Mesenchymal stem cell (in vitro differentiated cells and primary cell): Measurements from ENCODE around the gene AXIN2.

ENCODE experiments used
- DNase-seq: peaks from one replicate; pipeline ENCODE4 v3.0.0-alpha.2; 2013
- H2AFZ ChIP-seq: one replicate; pipeline ENCODE4 v1.6.1; 2013; ENCODE audit warnings: low read depth, mild to moderate bottlenecking, control low read depth, inconsistent platforms, low read length, moderate library complexity
- H2AK5ac ChIP-seq: 2 replicates; pipeline ENCODE4 v1.6.1; 2013; ENCODE audit warnings: low read length, moderate library complexity, mild to moderate bottlenecking, inconsistent platforms; ENCODE audit not compliant: severe bottlenecking
- H2BK120ac ChIP-seq: one replicate; pipeline ENCODE4 v1.6.1; 2013; ENCODE audit warnings: low read depth, mild to moderate bottlenecking, inconsistent platforms, low read length, moderate library complexity
- H2BK12ac ChIP-seq, 2 experiments: one replicate each; pipeline ENCODE4 v1.6.1; 2013; ENCODE audit warnings: inconsistent platforms in 2 of 2, low read length in 2 of 2, mild to moderate bottlenecking in 2 of 2, moderate library complexity in 2 of 2, control low read depth in 1 of 2
- H2BK15ac ChIP-seq: one replicate; pipeline ENCODE4 v1.6.1; 2013; ENCODE audit warnings: mild to moderate bottlenecking, low read depth, inconsistent platforms; ENCODE audit not compliant: poor library complexity, severe bottlenecking
- H2BK5ac ChIP-seq: 2 replicates; pipeline ENCODE4 v1.6.1; 2013; ENCODE audit warnings: low read depth, mild to moderate bottlenecking, low read length, control low read depth, inconsistent platforms; ENCODE audit not compliant: poor library complexity, severe bottlenecking
- H3K14ac ChIP-seq, 2 experiments: one replicate each; pipeline ENCODE4 v1.6.1; 2013; ENCODE audit warnings: inconsistent platforms in 2 of 2, low read length in 2 of 2, control low read depth in 1 of 2, mild to moderate bottlenecking in 1 of 2, moderate library complexity in 1 of 2
- H3K18ac ChIP-seq, 2 experiments: one replicate each; pipeline ENCODE4 v1.6.1; 2013; ENCODE audit warnings: inconsistent platforms in 2 of 2, low read length in 2 of 2, control low read depth in 1 of 2, low read depth in 1 of 2, mild to moderate bottlenecking in 1 of 2
- H3K23ac ChIP-seq, 2 experiments: one replicate each; pipeline ENCODE4 v1.6.1; 2013; ENCODE audit warnings: inconsistent platforms in 2 of 2, low read length in 2 of 2, mild to moderate bottlenecking in 2 of 2, moderate library complexity in 2 of 2, control low read depth in 1 of 2
- H3K27ac ChIP-seq: 2 replicates; pipeline ENCODE4 v1.5.1; 2013; ENCODE audit warnings: mild to moderate bottlenecking, moderate library complexity, low read length, control low read depth, inconsistent platforms; ENCODE audit not compliant: poor library complexity, severe bottlenecking
- H3K27me3 ChIP-seq, 2 experiments: 2 replicates each; pipeline versions ENCODE4 v1.6.1 to v1.7.0; 2013; ENCODE audit warnings: low read length in 2 of 2, mild to moderate bottlenecking in 2 of 2, moderate library complexity in 2 of 2, control low read depth in 1 of 2, inconsistent platforms in 1 of 2; ENCODE audit not compliant: control insufficient read depth in 1 of 2, insufficient read depth in 1 of 2
- H3K36me3 ChIP-seq, 2 experiments: 2 replicates each; pipeline versions ENCODE4 v1.6.1 to v1.7.0; 2013; ENCODE audit warnings: low read length in 2 of 2, control low read depth in 1 of 2, inconsistent platforms in 1 of 2, low read depth in 1 of 2, mild to moderate bottlenecking in 1 of 2; ENCODE audit not compliant: insufficient read depth in 2 of 2, control insufficient read depth in 1 of 2
- H3K4ac ChIP-seq, 2 experiments: one replicate each; pipeline ENCODE4 v1.6.1; 2013; ENCODE audit warnings: inconsistent platforms in 2 of 2, low read length in 2 of 2, mild to moderate bottlenecking in 2 of 2, moderate library complexity in 2 of 2, control low read depth in 1 of 2, low read depth in 1 of 2
- H3K4me1 ChIP-seq: 2 replicates; pipeline ENCODE4 v1.6.1; 2013; ENCODE audit warnings: low read depth, low read length, control low read depth; ENCODE audit not compliant: control insufficient read depth, insufficient read depth
- H3K4me2 ChIP-seq: 2 replicates; pipeline ENCODE4 v1.6.1; 2013; ENCODE audit warnings: low read length, mild to moderate bottlenecking, inconsistent platforms; ENCODE audit not compliant: poor library complexity, severe bottlenecking
- H3K4me3 ChIP-seq, 2 experiments: 2 replicates each; pipeline versions ENCODE4 v1.5.1 to v1.7.0; 2013; ENCODE audit warnings: low read length in 2 of 2, mild to moderate bottlenecking in 2 of 2, control low read depth in 1 of 2, low read depth in 1 of 2; ENCODE audit not compliant: insufficient read depth in 1 of 2
- H3K79me1 ChIP-seq: replicated peaks from 2 replicates; pipeline ENCODE4 v1.6.1; 2013; ENCODE audit warnings: mild to moderate bottlenecking, control low read depth, low read length, inconsistent platforms; ENCODE audit not compliant: poor library complexity, severe bottlenecking
- H3K9ac ChIP-seq: 2 replicates; pipeline ENCODE4 v1.7.0; 2013; ENCODE audit warnings: mild to moderate bottlenecking, low read length, moderate library complexity
- H3K9me3 ChIP-seq: 2 replicates; pipeline ENCODE4 v1.7.0; 2013; ENCODE audit warnings: mild to moderate bottlenecking, low read length; ENCODE audit not compliant: control insufficient read depth
- H4K8ac ChIP-seq: one replicate; pipeline ENCODE4 v1.6.1; 2013; ENCODE audit warnings: inconsistent platforms, mild to moderate bottlenecking, low read length, moderate library complexity
- H4K91ac ChIP-seq: one replicate; pipeline ENCODE4 v1.6.1; 2013; ENCODE audit warnings: mild to moderate bottlenecking, low read length, inconsistent platforms
- WGBS: methylation state at CpG from one replicate; pipeline ENCODE4 v1.1.7; 2013; ENCODE audit warnings: mixed read lengths; 5-methylcytosine and 5-hydroxymethylcytosine counted together

AXIN2 gene

GRCh38 chr17:65553009-65553645, 8.3 kb downstream of the AXIN2 start:
- no peak overlapping the region for H3K4me3 ChIP-seq
- peaks cover 21 to 28% of the 10 kb centered on the region in 2 experiments for H3K36me3 ChIP-seq
- WGBS = 80% methylated on average over 5 of the region's 6 CpGs
- H2BK12ac ChIP-seq = no peak overlapping the region
- no peak overlapping the region for H2AFZ ChIP-seq
- H3K23ac ChIP-seq = no peak overlapping the region
- no peak overlapping the region for H3K4me2 ChIP-seq
- H3K27ac ChIP-seq = no peak overlapping the region
- H2BK120ac ChIP-seq = no peak overlapping the region
- no peak overlapping the region for H3K4ac ChIP-seq
- H4K91ac ChIP-seq = no peak overlapping the region
- H3K4me1 ChIP-seq = peaks cover 33% of the 10 kb centered on the region
- H2AK5ac ChIP-seq = no peak overlapping the region
- H3K79me1 ChIP-seq = peaks cover 52% of the 10 kb centered on the region
- no peaks in the 10 kb centered on the region for H3K9me3 ChIP-seq
- no peak overlapping the region for H2BK15ac ChIP-seq
- H3K14ac ChIP-seq = no peak overlapping the region
- no peak overlapping the region for H2BK5ac ChIP-seq
- no peaks in the 10 kb centered on the region for H3K27me3 ChIP-seq
- no peak overlapping the region for H3K18ac ChIP-seq
- peak overlapping the region; percentile 68 for H3K9ac ChIP-seq
- no peak overlapping the region for H4K8ac ChIP-seq
- peak; percentile 27 for DNase-seq

GRCh38 chr17:65552214-65552613, 9.2 kb downstream of the AXIN2 start:
- Histone ChIP-seq H3K79me1 (peaks cover 48% of the 10 kb centered on the region), H2BK15ac (no peak overlapping the region), H3K27ac (no peak overlapping the region), H2BK12ac (no peak overlapping the region), H3K36me3 (peaks cover 22 to 23% of the 10 kb centered on the region in 2 experiments), H3K27me3 (no peaks in the 10 kb centered on the region), H2BK5ac (no peak overlapping the region), H3K9ac (no peak overlapping the region), H4K8ac (no peak overlapping the region), H3K4me3 (no peak overlapping the region), H4K91ac (no peak overlapping the region), H2BK120ac (no peak overlapping the region), H3K18ac (no peak overlapping the region), H3K14ac (no peak overlapping the region), H3K4me1 (peaks cover 26% of the 10 kb centered on the region), H2AK5ac (no peak overlapping the region), H3K23ac (no peak overlapping the region), H3K4ac (no peak overlapping the region), H2AFZ (no peak overlapping the region), H3K4me2 (no peak overlapping the region), H3K9me3 (no peaks in the 10 kb centered on the region)
- 84% methylated on average over 4 of the region's 4 CpGs for WGBS
- no peak for DNase-seq

DNA sequence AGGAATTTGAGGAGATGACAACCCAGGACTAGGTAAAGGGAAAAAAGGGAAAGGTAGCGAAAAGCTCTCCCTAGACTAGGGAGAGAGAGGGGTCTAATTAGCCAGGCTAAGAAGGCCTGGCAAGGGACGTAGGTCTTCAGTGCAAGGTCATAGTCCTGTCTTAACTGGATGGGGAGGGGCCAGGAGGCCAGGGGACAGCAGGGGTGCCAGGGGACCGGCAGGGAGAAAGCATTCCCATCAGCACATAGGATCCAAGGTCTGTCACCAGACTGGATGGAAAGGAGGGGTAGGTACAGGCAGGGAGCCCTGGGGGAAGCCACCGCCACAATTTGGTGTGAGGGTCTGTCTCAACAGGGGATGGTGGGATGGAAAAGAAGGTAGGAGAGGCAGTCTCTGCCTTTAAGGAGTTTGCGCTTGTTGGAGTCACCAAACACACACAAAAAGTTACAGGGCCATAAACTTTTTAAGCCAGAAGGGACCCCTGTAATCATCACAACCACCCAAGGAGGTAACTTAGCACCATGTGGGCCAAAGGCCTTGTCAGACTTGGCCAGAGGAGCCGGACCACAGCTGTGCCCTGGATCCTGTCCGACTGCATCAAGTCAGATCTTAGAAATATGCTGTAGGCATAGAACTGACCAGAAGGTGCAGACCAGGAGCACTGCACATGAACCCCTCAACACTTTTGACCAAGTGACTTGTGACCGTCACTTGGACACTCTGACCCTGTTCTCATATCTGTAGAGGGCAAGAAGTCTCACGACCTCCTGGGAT, 10.0 kb downstream of the AXIN2 start:
- 84% methylated on average over 9 of the region's 9 CpGs for WGBS
- peaks cover 56% of the 10 kb centered on the region for H3K79me1 ChIP-seq
- H2AFZ ChIP-seq = no peak overlapping the region
- peaks cover 25% of the 10 kb centered on the region for H3K4me1 ChIP-seq
- no peaks in the 10 kb centered on the region for H3K27me3 ChIP-seq
- no peaks in the 10 kb centered on the region for H3K9me3 ChIP-seq
- no peak overlapping the region for H2AK5ac ChIP-seq
- H3K27ac ChIP-seq = no peak overlapping the region
- no peak overlapping the region for H2BK120ac ChIP-seq
- H2BK12ac ChIP-seq = no peak overlapping the region
- H2BK15ac ChIP-seq = no peak overlapping the region
- H3K36me3 ChIP-seq = peaks cover 22 to 27% of the 10 kb centered on the region in 2 experiments
- H4K91ac ChIP-seq = no peak overlapping the region
- no peak overlapping the region for H3K18ac ChIP-seq
- no peak overlapping the region for H2BK5ac ChIP-seq
- no peak overlapping the region for H3K23ac ChIP-seq
- H4K8ac ChIP-seq = no peak overlapping the region
- DNase-seq = no peak
- H3K14ac ChIP-seq = no peak overlapping the region
- no peak overlapping the region for H3K4me2 ChIP-seq
- H3K9ac ChIP-seq = no peak overlapping the region
- no peak overlapping the region for H3K4ac ChIP-seq
- H3K4me3 ChIP-seq = no peak overlapping the region

- WGBS = 86% methylated on average over 4 of the region's 4 CpGs
- Histone ChIP-seq H2BK12ac (no peak overlapping the region), H3K14ac (no peak overlapping the region), H3K27ac (no peak overlapping the region), H4K8ac (no peak overlapping the region), H3K18ac (no peak overlapping the region), H3K4me1 (peaks cover 18% of the 10 kb centered on the region), H3K79me1 (peaks cover 56% of the 10 kb centered on the region), H3K9me3 (no peaks in the 10 kb centered on the region), H3K4ac (no peak overlapping the region), H3K4me3 (no peak overlapping the region), H3K9ac (no peak overlapping the region), H2AK5ac (no peak overlapping the region), H3K27me3 (no peaks in the 10 kb centered on the region), H2BK120ac (no peak overlapping the region), H2AFZ (no peak overlapping the region), H3K4me2 (no peak overlapping the region), H3K23ac (no peak overlapping the region), H2BK5ac (no peak overlapping the region), H3K36me3 (peaks cover 22 to 28% of the 10 kb centered on the region in 2 experiments), H2BK15ac (no peak overlapping the region), H4K91ac (no peak overlapping the region)
- DNase-seq = no peak
Measured at GRCh38 chr17:65550758-65551157, 10.7 kb downstream of the AXIN2 start.
